Measurements from ENCODE around the gene HRC. TPM values are rescaled to one million over a fixed set of nuclear protein-coding genes. Genes with fewer than 3 reads are reported as not detected.
"Not testable (repeated sequence)": the region's sequence is repeated elsewhere in the genome, so short reads cannot be mapped to it uniquely, and the experiment has no call there.

The HRC gene, protein sequence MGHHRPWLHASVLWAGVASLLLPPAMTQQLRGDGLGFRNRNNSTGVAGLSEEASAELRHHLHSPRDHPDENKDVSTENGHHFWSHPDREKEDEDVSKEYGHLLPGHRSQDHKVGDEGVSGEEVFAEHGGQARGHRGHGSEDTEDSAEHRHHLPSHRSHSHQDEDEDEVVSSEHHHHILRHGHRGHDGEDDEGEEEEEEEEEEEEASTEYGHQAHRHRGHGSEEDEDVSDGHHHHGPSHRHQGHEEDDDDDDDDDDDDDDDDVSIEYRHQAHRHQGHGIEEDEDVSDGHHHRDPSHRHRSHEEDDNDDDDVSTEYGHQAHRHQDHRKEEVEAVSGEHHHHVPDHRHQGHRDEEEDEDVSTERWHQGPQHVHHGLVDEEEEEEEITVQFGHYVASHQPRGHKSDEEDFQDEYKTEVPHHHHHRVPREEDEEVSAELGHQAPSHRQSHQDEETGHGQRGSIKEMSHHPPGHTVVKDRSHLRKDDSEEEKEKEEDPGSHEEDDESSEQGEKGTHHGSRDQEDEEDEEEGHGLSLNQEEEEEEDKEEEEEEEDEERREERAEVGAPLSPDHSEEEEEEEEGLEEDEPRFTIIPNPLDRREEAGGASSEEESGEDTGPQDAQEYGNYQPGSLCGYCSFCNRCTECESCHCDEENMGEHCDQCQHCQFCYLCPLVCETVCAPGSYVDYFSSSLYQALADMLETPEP
- 0.08 TPM in 1 of 2 replicates, not detected in the other for total RNA-seq (2014; rRNA removed; shearing (Covaris generic))

DNA sequence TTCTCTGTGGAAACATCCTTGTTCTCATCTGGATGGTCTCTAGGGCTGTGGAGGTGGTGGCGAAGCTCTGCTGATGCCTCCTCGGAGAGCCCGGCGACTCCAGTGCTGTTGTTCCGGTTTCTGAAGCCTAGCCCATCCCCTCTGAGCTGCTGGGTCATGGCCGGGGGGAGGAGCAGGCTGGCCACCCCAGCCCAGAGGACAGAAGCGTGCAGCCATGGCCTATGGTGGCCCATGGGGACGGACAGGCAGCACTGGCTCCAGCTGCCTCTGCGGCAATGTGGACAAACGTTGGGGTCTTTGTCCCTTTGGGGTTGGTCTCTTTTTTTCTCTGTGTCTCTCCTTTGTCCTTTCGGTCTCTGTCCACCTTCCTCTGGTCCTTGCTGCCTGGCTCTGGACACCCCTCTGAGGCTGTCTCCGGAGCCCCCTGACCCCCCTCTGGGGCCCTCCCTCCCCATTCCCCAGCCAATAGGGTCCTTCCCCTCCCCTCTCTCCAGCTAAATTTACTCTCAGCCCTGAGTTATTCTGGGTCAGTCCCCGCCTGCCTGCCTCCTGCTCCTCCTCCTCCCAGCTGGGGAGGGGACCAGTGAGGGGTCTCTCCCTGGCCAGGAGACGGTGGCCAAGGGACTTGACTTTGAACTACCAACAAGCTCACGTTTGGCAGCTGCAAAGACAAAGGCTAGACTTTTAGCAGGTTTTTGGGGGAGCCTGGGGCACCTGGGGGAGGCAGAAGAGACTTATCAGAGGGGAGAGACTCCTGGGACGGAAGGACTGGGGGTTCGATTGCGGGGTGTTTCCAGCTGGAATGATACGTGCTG is at the start of gene HRC:
Gene HRC (minus strand): TSS at position 392 of the 815 bp plus-strand sequence. CDS start 159 bp downstream, at position 233.
- no peak for DNase-seq (ENCODE audit: low spot score)

DNA sequence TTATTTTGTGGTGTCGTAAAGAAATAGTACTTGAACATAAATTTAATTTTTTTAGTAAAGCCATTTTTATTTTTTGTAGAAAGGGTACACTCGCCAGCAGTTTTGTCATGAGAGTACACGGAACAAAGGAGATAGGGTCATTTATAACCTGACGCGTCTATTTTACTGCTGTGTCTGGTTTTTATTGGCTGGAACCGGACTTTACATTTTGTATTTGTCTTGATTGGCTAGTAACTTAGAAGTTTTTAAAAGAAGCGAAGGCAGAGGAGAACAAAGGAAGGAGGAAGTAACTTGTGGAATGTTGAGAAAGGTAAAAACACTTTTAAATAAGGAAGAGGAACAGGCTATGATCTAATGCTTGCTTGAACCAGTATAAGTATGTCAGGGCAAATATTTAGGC is 45.8 kb upstream of the HRC start:
- no peak for DNase-seq (ENCODE audit: low spot score)

DNA sequence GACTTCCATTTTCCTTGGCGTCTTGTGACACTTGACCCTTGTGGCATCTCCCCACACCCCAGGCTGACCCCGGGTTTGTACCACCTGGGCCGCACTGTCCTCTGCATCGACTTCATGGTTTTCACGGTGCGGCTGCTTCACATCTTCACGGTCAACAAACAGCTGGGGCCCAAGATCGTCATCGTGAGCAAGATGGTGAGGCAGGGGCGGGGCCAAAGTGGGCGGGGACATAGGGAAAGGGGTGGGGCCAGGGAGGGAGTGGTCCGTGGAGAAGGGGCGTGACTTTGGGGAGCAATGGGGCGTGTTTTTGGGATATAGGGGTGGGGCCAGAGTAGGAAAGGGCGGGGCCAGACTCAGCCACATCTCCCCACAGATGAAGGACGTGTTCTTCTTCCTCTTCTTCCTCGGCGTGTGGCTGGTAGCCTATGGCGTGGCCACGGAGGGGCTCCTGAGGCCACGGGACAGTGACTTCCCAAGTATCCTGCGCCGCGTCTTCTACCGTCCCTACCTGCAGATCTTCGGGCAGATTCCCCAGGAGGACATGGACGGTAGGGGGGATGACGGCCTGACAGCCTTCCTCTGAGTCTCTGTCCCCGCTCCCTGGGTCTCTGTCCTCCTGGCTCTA is 45.2 kb upstream of the HRC start:
- peak; percentile 33 for DNase-seq (ENCODE audit: low spot score)

DNA sequence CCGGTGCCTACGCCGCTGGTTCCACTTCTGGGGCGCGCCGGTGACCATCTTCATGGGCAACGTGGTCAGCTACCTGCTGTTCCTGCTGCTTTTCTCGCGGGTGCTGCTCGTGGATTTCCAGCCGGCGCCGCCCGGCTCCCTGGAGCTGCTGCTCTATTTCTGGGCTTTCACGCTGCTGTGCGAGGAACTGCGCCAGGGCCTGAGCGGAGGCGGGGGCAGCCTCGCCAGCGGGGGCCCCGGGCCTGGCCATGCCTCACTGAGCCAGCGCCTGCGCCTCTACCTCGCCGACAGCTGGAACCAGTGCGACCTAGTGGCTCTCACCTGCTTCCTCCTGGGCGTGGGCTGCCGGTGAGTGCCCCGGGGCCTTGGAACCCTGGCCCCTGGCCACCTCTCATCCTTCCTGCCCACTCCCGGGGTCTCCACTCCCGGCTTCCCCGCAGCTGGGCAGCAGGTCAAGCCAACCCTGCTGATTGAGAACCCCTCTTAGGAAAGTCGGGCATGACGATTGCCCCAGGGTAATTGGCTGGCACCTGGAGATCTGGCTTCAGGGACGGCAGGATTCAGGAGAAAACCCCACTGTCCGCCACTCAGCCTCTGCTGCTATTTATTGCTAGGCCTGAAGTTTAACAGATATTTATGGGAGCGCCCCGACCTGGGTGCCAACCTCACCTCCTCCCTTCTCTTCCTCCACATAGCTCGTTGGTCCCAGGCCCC is 41.5 kb upstream of the HRC start:
- DNase-seq (ENCODE audit: low spot score), result no peak

DNA sequence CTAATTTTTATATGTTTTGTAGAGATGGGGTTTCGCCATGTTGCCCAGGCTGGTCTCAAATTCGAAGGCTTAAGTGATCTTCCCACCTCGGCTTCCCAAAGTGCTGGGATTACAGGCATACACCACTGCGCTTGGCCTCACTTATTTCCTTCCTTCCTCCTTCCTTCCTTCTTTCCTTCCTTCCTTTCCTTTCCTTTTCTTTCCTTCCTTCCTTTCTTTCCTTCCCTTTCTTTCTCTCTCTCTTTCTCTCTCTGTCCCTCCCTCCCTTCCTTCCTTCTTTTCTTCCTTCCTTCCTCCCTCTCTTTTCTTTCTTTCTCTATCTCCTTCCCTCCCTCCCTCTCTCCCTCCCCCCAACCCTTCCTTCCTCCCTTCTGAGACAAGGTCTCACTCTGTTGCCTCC is 39.2 kb upstream of the HRC start:
- DNase-seq (ENCODE audit: low spot score), result no peak

DNA sequence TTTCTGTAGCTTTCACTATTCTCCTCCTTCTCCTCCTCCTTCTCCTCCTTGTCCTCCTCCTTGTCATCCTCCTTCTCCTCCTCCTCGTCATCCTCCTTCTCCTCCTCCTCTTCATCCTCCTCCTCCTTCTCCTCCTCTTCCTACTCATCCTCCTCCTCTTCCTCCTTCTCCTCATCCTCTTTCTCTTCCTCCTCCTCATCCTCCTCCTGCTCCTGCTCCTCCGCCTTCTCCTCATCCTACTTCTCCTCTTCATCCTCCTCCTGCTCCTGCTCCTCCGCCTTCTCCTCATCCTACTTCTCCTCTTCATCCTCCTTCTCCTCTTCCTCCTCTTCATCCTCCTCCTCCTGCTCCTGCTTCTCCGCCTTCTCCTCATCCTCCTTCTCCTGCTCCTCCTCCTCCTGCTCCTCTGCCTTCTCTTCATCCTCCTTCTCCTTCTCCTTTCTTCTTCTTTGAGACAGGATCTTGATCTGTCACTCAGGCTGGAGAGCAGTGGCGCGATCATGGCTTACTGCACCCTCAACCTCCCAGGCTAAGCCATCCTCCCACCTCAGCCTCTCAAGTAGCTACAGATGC is 38.7 kb upstream of the HRC start:
- no peak for DNase-seq (ENCODE audit: low spot score)

DNA sequence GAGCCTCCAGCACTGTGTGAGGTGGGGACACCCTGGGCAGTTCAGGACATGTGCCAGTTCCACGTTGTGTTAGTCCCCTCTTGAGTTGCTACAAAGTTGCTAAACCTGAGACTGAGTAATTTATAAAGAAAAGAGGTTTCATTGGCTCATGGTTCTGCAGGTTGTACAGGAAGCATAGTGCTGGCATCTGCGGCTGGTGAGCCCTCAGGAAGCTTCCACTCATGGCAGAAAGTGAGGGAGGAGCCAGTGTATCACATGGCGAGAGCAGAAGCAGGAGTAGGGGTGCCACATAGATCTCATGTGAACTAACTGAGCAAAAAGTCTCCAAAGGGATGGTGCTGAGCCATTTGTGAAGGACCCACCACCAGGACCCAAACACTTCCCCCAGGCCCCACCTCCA is 35.6 kb upstream of the HRC start:
- DNase-seq (ENCODE audit: low spot score), result no peak

DNA sequence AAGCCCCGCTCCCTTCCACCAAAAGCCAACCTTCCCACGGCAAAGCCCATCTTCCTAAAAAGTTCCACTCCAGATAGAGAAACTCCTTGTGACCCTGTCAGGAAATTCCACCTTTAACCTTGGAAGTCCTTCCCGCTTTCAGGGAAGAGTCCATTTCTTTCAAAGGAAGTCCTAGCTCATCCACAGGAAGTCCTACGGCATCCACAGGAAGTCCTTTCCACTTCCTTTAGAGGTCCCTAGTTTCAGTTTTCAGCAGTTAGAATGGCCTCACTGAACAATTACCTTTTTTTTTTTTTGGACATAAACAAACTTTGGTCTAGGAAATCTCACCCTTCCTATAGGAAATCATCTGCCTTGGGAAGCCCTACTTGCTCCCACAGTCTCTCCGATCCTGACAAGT is 34.1 kb upstream of the HRC start:
- DNase-seq (ENCODE audit: low spot score), result no peak

DNA sequence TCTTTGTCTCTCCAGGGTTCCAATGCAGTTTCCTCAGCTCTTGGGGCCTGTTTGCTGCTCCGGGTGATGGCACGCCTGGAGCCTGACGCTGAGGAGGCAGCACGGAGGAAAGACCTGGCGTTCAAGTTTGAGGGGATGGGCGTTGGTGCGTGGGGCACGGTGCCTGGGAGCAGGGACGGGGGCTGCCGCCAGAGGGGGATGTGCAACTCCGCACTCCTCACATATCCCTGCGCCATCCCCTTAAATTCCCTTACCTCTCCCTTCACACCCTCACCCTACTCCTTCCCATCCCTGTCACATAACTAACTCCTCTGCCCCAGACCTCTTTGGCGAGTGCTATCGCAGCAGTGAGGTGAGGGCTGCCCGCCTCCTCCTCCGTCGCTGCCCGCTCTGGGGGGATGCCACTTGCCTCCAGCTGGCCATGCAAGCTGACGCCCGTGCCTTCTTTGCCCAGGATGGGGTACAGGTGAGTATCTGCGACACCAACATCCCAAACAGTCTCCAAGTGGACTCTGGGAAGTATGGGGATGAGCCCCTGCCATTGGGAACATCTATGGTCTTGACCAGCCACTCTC is 33.5 kb upstream of the HRC start:
- no peak for DNase-seq (ENCODE audit: low spot score)

DNA sequence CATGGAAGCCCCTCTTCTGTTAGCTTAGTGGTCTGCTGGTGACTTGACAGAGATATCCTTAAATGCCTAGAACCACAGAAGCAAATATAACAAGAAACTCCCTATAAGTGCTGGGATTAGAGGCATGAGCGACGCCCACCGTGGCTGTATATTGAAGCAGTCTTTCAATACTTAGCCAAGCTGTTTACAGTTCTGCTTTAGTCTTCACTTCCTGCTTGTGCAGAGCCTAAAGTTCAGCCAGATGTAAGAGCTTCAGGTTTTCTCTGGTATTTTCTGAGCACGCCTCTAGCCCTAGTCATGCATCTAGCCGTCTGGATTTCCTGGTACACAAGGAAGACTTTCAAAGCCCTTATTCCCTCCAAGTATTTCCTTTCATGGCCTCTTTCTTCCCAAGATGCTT is 30.9 kb upstream of the HRC start:
- no peak for DNase-seq (ENCODE audit: low spot score)

DNA sequence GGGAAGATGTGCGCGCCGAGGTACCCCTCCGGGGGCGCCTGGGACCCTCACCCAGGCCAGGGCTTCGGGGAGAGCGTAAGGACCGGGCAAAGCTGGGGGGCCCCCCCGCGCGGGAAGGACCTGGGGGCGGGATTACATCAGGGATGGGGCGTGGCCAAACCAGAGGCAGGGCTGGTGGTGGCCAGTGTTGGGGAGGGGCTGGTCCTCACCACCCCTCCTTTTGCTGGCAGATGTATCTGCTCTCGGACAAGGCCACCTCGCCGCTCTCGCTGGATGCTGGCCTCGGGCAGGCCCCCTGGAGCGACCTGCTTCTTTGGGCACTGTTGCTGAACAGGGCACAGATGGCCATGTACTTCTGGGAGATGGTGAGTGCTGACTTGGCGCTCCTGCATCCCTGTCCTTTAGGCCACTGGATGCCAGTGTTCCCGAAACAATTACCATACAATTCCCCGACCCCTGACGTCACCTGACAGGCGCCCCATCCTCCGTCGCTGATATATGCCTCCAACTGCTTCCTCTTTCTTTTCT is 27.7 kb upstream of the HRC start:
- no peak for DNase-seq (ENCODE audit: low spot score)

DNA sequence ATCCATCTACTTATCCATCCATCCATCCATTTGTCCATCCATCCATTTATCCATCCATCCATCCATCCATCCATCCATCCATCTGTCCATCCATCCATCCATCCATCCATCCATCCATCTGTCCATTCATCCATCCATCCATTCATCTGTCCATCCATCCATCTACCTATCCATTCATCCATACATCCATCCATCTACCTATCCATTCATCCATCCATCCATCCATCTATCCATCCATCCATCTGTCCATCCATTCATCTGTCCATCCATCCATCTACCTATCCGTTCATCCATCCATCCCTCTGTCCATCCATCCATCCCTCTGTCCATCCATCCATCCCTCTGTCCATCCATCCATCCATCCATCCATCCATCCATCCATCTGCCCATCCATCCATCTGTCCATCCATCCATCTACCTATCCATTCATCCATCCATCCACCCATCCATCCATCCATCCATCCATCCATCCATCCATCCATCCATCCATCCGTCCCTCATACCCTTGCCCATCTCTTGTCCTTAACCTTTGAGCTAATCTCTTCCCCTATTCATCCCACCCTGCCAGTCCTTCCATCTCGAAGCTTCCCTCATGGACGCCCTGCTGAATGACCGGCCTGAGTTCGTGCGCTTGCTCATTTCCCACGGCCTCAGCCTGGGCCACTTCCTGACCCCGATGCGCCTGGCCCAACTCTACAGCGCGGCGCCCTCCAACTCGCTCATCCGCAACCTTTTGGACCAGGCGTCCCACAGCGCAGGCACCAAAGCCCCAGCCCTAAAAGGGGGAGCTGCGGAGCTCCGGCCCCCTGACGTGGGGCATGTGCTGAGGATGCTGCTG is 27.0 kb upstream of the HRC start:
- not testable (repeated sequence) for DNase-seq (ENCODE audit: low spot score)

DNA sequence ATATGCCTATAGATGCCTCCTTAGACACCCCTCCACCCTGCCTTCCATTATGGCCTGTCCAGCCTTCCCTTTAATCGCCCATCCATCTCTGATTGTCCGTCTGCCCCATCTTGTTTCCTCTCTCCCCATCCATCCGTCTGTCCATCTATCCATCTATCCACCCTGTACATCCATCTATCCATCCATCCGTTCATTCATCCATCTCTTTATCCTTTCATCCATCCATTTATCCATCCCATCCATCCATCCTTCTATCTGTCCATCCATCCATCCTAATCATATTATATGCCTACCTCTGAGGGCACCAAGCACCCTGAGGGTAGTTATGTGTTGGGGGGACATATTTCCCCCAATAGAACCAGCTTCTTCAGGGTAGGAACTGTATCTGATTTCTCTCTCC is 25.5 kb upstream of the HRC start:
- DNase-seq (ENCODE audit: low spot score), result no peak

DNA sequence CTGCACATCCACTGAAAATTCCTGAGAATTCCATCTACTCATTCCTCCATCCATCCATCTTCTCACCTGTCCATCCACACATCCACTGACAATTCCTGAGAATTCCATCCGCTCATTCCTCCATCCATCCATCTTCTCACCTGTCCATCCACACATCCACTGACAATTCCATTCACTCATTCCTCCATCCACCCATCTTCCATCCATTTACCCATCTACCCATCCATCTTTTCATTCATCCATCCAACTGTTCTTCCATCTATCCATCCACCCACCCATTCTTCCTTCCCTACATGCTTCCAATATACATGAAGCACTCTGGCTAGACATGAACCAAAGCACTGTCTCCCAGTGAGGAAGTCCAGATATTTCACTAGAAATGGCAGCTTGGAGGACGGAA is 18.0 kb upstream of the HRC start:
- no peak for DNase-seq (ENCODE audit: low spot score)

DNA sequence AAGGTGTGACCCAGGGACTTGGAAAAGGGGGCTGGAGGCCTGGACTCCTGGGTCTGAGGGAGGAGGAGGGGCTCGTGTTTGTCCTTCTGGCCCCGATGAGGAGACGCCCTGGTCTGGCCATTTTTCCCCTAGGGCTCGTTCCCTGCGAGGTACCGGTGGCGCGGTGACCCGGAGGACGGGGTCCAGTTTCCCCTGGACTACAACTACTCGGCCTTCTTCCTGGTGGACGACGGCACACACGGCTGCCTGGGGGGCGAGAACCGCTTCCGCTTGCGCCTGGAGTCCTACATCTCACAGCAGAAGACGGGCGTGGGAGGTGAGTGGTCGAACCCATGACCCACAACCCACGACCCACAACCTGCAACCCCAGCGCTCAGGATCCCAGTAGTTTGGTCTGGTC is 13.2 kb upstream of the HRC start:
- no peak for DNase-seq (ENCODE audit: low spot score)

DNA sequence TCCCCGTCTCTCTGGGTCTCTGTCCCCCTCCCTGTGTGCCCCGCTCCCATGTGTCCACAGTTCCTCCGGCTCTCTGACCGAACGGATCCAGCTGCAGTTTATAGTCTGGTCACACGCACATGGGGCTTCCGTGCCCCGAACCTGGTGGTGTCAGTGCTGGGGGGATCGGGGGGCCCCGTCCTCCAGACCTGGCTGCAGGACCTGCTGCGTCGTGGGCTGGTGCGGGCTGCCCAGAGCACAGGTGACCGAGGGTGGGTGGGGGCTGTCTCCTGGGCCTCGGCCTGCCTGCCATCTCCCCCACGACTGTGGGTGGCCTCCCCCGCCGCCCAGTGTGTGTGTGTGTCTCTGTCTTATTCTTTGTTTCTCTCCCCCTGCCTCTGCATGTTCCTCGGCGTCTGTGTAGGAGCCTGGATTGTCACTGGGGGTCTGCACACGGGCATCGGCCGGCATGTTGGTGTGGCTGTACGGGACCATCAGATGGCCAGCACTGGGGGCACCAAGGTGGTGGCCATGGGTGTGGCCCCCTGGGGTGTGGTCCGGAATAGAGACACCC is 12.7 kb upstream of the HRC start:
- no peak for DNase-seq (ENCODE audit: low spot score)

DNA sequence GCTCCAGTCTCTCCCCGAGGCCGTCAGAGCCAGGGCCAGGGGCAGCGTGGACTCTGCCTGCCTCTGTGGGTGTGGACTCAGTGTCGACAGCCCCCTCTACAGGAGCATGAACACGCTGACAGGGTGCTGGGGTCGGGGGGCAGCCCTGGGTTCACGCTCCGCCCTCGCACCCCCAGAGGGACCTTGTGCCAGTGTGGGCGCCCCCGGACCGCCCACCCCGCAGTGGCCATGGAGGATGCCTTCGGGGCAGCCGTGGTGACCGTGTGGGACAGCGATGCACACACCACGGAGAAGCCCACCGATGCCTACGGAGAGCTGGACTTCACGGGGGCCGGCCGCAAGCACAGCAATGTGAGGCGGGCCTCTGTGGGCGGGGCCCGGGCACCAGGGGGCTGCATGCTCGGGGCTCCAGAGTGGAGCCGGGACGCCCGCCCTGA is 10.7 kb upstream of the HRC start:
- DNase-seq (ENCODE audit: low spot score), result no peak

DNA sequence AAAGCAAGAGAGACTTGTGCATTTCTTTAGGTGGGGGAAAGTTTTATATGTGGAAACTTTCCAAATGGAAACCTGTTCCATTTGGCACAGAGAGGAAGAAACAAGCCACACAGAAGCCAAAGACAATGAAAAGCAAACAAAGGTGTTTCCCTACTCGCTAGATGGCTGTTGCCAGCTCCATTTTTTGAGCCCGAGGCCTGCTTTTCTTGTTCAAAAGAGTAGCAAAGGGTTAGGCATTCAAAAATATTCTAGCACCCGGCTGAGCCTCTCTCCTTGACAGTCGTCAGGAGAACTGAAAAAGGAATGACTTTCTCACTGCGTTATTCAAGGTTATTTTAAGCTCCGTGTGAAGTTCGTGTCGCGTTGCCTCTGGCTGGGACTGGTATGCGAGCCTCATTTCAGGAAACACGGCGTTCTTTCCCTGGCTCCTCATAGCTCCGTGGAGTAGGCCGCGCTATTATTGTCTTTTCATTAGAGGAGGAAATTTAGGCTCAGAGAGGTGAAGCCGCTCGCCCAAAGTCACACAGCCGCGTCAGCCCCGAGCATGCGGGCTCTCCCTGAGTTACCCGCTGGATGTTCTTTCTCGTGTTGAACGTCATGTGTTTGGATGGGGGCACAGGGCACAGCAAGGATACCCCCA is 10.0 kb upstream of the HRC start:
- DNase-seq (ENCODE audit: low spot score), result peak; percentile 49
